ENCODE results near the gene AKAP13.

The AKAP13 gene

GRCh38 chr15:85600001-85600400, 219.6 kb downstream of the AKAP13 start:
- TF ChIP-seq CTCF (IDR thresholded peaks at IDR 0.05): no peak
- H3K4me1 ChIP-seq: no peaks in the 10 kb centered on the region
- H3K27ac ChIP-seq: no peak overlapping the region
- H2AFZ ChIP-seq: no peak overlapping the region
- no peaks in the 10 kb centered on the region for H3K27me3 ChIP-seq (ENCODE audit: control insufficient read depth, insufficient read depth, low read length)
- no peaks in the 10 kb centered on the region for H3K79me2 ChIP-seq
- no peak overlapping the region for H3K4me2 ChIP-seq (ENCODE audit: low read length)
- H3K9me3 ChIP-seq (ENCODE audit: control insufficient read depth, low read length): no peaks in the 10 kb centered on the region
- H3K9ac ChIP-seq: no peak overlapping the region
- H3K36me3 ChIP-seq (ENCODE audit: control insufficient read depth, insufficient read depth, low read length): no peaks in the 10 kb centered on the region
- H3K4me3 ChIP-seq (ENCODE audit: low read depth, low read length): no peak overlapping the region

GRCh38 chr15:85603160-85603559, 222.8 kb downstream of the AKAP13 start:
- TF ChIP-seq CTCF (IDR thresholded peaks at IDR 0.05): no peak
- Histone ChIP-seq H3K27me3 (ENCODE audit: control insufficient read depth, insufficient read depth, low read length) (no peaks in the 10 kb centered on the region), H3K4me1 (no peaks in the 10 kb centered on the region), H3K27ac (no peak overlapping the region), H3K9me3 (ENCODE audit: control insufficient read depth, low read length) (no peaks in the 10 kb centered on the region), H2AFZ (no peak overlapping the region), H3K9ac (no peak overlapping the region), H3K36me3 (ENCODE audit: control insufficient read depth, insufficient read depth, low read length) (no peaks in the 10 kb centered on the region), H3K79me2 (no peaks in the 10 kb centered on the region), H3K4me2 (ENCODE audit: low read length) (no peak overlapping the region), H3K4me3 (ENCODE audit: low read depth, low read length) (no peak overlapping the region)

GRCh38 chr15:85603703-85604102, 223.3 kb downstream of the AKAP13 start:
- Histone ChIP-seq H3K4me1 (no peaks in the 10 kb centered on the region), H3K36me3 (ENCODE audit: control insufficient read depth, insufficient read depth, low read length) (no peaks in the 10 kb centered on the region), H3K4me2 (ENCODE audit: low read length) (no peak overlapping the region), H3K9ac (no peak overlapping the region), H3K9me3 (ENCODE audit: control insufficient read depth, low read length) (no peaks in the 10 kb centered on the region), H3K27me3 (ENCODE audit: control insufficient read depth, insufficient read depth, low read length) (no peaks in the 10 kb centered on the region), H3K27ac (no peak overlapping the region), H2AFZ (no peak overlapping the region), H3K4me3 (ENCODE audit: low read depth, low read length) (no peak overlapping the region), H3K79me2 (no peaks in the 10 kb centered on the region)
- no peak for TF ChIP-seq CTCF (IDR thresholded peaks at IDR 0.05)

- no peak overlapping the region for H3K27ac ChIP-seq
- no peak overlapping the region for H2AFZ ChIP-seq
- no peaks in the 10 kb centered on the region for H3K27me3 ChIP-seq (ENCODE audit: control insufficient read depth, insufficient read depth, low read length)
- no peaks in the 10 kb centered on the region for H3K4me1 ChIP-seq
- H3K9me3 ChIP-seq (ENCODE audit: control insufficient read depth, low read length): no peaks in the 10 kb centered on the region
- H3K4me3 ChIP-seq (ENCODE audit: low read depth, low read length): no peak overlapping the region
- H3K9ac ChIP-seq: no peak overlapping the region
- no peaks in the 10 kb centered on the region for H3K36me3 ChIP-seq (ENCODE audit: control insufficient read depth, insufficient read depth, low read length)
- no peaks in the 10 kb centered on the region for H3K79me2 ChIP-seq
- no peak overlapping the region for H3K4me2 ChIP-seq (ENCODE audit: low read length)
- TF ChIP-seq CTCF (IDR thresholded peaks at IDR 0.05): no peak
Measured at GRCh38 chr15:85604194-85604593, 223.8 kb downstream of the AKAP13 start.

GRCh38 chr15:85606738-85607137, 226.3 kb downstream of the AKAP13 start:
- TF ChIP-seq CTCF (IDR thresholded peaks at IDR 0.05): no peak
- Histone ChIP-seq H2AFZ (no peak overlapping the region), H3K4me1 (no peaks in the 10 kb centered on the region), H3K4me3 (ENCODE audit: low read depth, low read length) (no peak overlapping the region), H3K27me3 (ENCODE audit: control insufficient read depth, insufficient read depth, low read length) (no peaks in the 10 kb centered on the region), H3K36me3 (ENCODE audit: control insufficient read depth, insufficient read depth, low read length) (no peaks in the 10 kb centered on the region), H3K9me3 (ENCODE audit: control insufficient read depth, low read length) (no peaks in the 10 kb centered on the region), H3K79me2 (no peaks in the 10 kb centered on the region), H3K27ac (no peak overlapping the region), H3K4me2 (ENCODE audit: low read length) (no peak overlapping the region), H3K9ac (no peak overlapping the region)

Measured in parathyroid adenoma (tissue), 2 donors.